Endothelial cell of umbilical vein (primary cell): ENCODE data around the gene ANXA2R.

ENCODE experiments used
- GATA2 ChIP-seq: IDR thresholded peaks from 2 replicates; pipeline ENCODE4 v1.7.0; 2011; ENCODE audit warnings: low read depth, mild to moderate bottlenecking, moderate library complexity, mixed read lengths, low read length; ENCODE audit not compliant: insufficient read length, insufficient read depth
- POLR2AphosphoS5 ChIP-seq: IDR thresholded peaks from 2 replicates; pipeline ENCODE4 v1.6.1; 2012; ENCODE audit warnings: low read depth, mild to moderate bottlenecking, control low read depth, low read length, moderate library complexity; ENCODE audit not compliant: insufficient read depth
- TF ChIP-seq, protein P1 (sequence below), 2 donors: IDR thresholded peaks; 1 replicate in 1 of 2; 2 replicates in 1 of 2; pipeline ENCODE4 v1.5.1; 2011; ENCODE audit warnings: low read length in 2 of 2, mild to moderate bottlenecking in 2 of 2, moderate library complexity in 2 of 2, control low read depth in 1 of 2, inconsistent platforms in 1 of 2, low read depth in 1 of 2; ENCODE audit not compliant: insufficient read depth in 1 of 2; ENCODE audit errors: extremely low read depth in 1 of 2

DNA sequence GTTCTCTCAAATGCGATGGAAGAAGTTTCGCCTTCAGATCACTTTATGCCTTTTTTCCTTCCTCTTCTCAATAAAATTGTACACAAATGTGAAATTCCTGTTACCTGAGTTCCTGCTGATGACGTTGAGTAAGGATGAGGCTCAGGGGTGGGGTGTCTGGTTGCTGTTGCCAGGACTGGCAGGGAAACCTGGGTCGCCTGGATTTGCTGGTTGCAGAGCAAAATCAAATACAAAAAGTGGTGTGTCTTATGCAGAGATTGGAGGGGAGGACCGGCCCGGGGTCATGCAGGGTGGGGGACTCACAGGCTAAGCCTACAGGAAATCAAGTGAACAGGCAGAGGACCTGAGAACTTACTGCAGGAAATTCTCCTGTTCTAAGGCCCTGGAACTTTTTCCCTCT lies 39.2 kb downstream of the ANXA2R start:
- no peak for TF ChIP-seq GATA2
- TF ChIP-seq, protein P1, sequence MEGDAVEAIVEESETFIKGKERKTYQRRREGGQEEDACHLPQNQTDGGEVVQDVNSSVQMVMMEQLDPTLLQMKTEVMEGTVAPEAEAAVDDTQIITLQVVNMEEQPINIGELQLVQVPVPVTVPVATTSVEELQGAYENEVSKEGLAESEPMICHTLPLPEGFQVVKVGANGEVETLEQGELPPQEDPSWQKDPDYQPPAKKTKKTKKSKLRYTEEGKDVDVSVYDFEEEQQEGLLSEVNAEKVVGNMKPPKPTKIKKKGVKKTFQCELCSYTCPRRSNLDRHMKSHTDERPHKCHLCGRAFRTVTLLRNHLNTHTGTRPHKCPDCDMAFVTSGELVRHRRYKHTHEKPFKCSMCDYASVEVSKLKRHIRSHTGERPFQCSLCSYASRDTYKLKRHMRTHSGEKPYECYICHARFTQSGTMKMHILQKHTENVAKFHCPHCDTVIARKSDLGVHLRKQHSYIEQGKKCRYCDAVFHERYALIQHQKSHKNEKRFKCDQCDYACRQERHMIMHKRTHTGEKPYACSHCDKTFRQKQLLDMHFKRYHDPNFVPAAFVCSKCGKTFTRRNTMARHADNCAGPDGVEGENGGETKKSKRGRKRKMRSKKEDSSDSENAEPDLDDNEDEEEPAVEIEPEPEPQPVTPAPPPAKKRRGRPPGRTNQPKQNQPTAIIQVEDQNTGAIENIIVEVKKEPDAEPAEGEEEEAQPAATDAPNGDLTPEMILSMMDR (IDR thresholded peaks at IDR 0.05; ENCODE audit: extremely low read depth in 1 of 2, insufficient read depth in 1 of 2, low read depth in 1 of 2, low read length in 2 of 2), result no peak
- TF ChIP-seq POLR2AphosphoS5, result no peak
